Thyroid gland (tissue), 4 donors: ENCODE results near the gene CD79B. TPM values are rescaled to one million over a fixed set of nuclear protein-coding genes. Genes with fewer than 3 reads are reported as not detected.

Experiments used
- DNase-seq, 2 donors: peaks; one replicate each; pipeline ENCODE4 v3.0.0-alpha.2; 2019
- H3K27ac ChIP-seq, 3 donors: fragments of 200-600 bp; sonication (generic); 1 replicate in 2 of 3; 2 replicates in 1 of 3; pipeline ENCODE4 v1.5.1; 2016 to 2019; ENCODE audit warnings: mild to moderate bottlenecking in 1 of 3, moderate library complexity in 1 of 3
- H3K27me3 ChIP-seq: fragments of 200-600 bp; sonication (generic); one replicate; pipeline ENCODE4 v1.5.1; 2019
- H3K36me3 ChIP-seq, 2 donors: fragments of 200-600 bp; sonication (generic); one replicate each; pipeline ENCODE4 v1.5.1; 2016 to 2019
- H3K4me1 ChIP-seq, 2 donors: fragments of 200-600 bp; sonication (generic); one replicate each; pipeline ENCODE4 v1.5.1; 2017 to 2019
- H3K4me3 ChIP-seq, 3 donors: fragments of 200-600 bp; sonication (generic); replicated peaks in 1 of 3; 1 replicate in 2 of 3; 2 replicates in 1 of 3; pipeline ENCODE4 v1.5.1; 2016; ENCODE audit warnings: mild to moderate bottlenecking in 1 of 3
- H3K9me3 ChIP-seq: fragments of 200-600 bp; sonication (generic); one replicate; pipeline ENCODE4 v1.5.1; 2017
- CTCF ChIP-seq, 6 experiments: fragments of 200-600 bp in 3 of 6; fragments of 450-650 bp in 3 of 6; sonication (generic) in 3 of 6; IDR thresholded peaks; one replicate each; pipeline ENCODE4 v1.5.1; 2016 to 2019; ENCODE audit warnings: antibody characterized with exemption in 6 of 6, mild to moderate bottlenecking in 2 of 6, inconsistent platforms in 1 of 6, moderate library complexity in 1 of 6
- POLR2A ChIP-seq, 2 donors: fragments of 450-650 bp; IDR thresholded peaks; one replicate each; pipeline ENCODE4 v1.6.1; 2017; ENCODE audit warnings: antibody characterized with exemption in 2 of 2, mild to moderate bottlenecking in 2 of 2, moderate library complexity in 1 of 2
- WGBS, 2 donors: methylation state at CpG; one replicate each; pipeline ENCODE4 v1.1.5; 2017; 5-methylcytosine and 5-hydroxymethylcytosine counted together
- intact Hi-C: fragments of 100-400 bp; cut with DNase I; formaldehyde crosslinking; loops from one replicate; pipeline ENCODE4 v1.15.1; 2023
- total RNA-seq, 4 donors: library from RNA; depleted of rRNA; stranded (reverse); fragments of >200 nt; gene quantifications; one replicate each; pipeline ENCODE4 v1.2.3, GENCODE V29; 2016

Gene CD79B
- total RNA-seq, 4 donors from 2014 or later = 1.3 to 1.8 TPM; not detected in 2

- intact Hi-C loops = no loop called here
- TF ChIP-seq CTCF (IDR thresholded peaks at IDR 0.05) = no peak
- TF ChIP-seq POLR2A (IDR thresholded peaks at IDR 0.05) = no peak
- H3K4me3 ChIP-seq = no peak overlapping the region
- H3K4me1 ChIP-seq = peaks cover 6 to 25% of the 10 kb centered on the region in 2 donors
- no peaks in the 10 kb centered on the region for H3K9me3 ChIP-seq
- H3K27me3 ChIP-seq = no peaks in the 10 kb centered on the region
- WGBS, 2 donors = 71 to 85% methylated on average over 7 of the region's 7 CpGs
- DNase-seq = no peak
- no peaks in the 10 kb centered on the region for H3K36me3 ChIP-seq
- peak overlapping the region in 2 of 3 donors; percentile 18 for H3K27ac ChIP-seq
Observed at GRCh38 chr17:63960430-63960829, 28.3 kb upstream of the CD79B start.

GRCh38 chr17:63960006-63960405, 27.9 kb upstream of the CD79B start:
- no peak overlapping the region for H3K4me3 ChIP-seq
- intact Hi-C loops = no loop called here
- no peak for DNase-seq
- H3K9me3 ChIP-seq = no peaks in the 10 kb centered on the region
- H3K27ac ChIP-seq = peak overlapping the region in 1 of 3 donors; percentile 18
- WGBS, 2 donors = 83% methylated on average over 7 of the region's 9 CpGs; no CpG with 5 or more reads in 1 of the 2 donors
- no peaks in the 10 kb centered on the region for H3K36me3 ChIP-seq
- H3K27me3 ChIP-seq = no peaks in the 10 kb centered on the region
- peaks cover 6 to 25% of the 10 kb centered on the region in 2 donors for H3K4me1 ChIP-seq
- TF ChIP-seq POLR2A (IDR thresholded peaks at IDR 0.05) (no peak), CTCF (IDR thresholded peaks at IDR 0.05) (no peak)

GRCh38 chr17:63956296-63956920, 24.3 kb upstream of the CD79B start:
- Histone ChIP-seq H3K36me3 (no peaks in the 10 kb centered on the region), H3K27me3 (no peaks in the 10 kb centered on the region), H3K27ac (no peak overlapping the region), H3K4me3 (no peak overlapping the region), H3K4me1 (peaks cover 0 to 5% of the 10 kb centered on the region in 2 donors), H3K9me3 (no peaks in the 10 kb centered on the region)
- no peak for TF ChIP-seq CTCF (IDR thresholded peaks at IDR 0.05)
- no peak for TF ChIP-seq POLR2A (IDR thresholded peaks at IDR 0.05)
- 94 to 98% methylated on average over 5 of the region's 5 CpGs for WGBS, 2 donors
- intact Hi-C loops = no loop called here
- DNase-seq = no peak

- no peak overlapping the region for H3K4me3 ChIP-seq
- no peak for TF ChIP-seq CTCF (IDR thresholded peaks at IDR 0.05)
- TF ChIP-seq POLR2A (IDR thresholded peaks at IDR 0.05) = no peak
- no peak for DNase-seq
- no peaks in the 10 kb centered on the region for H3K36me3 ChIP-seq
- H3K4me1 ChIP-seq = no peaks in the 10 kb centered on the region
- H3K9me3 ChIP-seq = no peaks in the 10 kb centered on the region
- H3K27ac ChIP-seq = no peak overlapping the region
- H3K27me3 ChIP-seq = no peaks in the 10 kb centered on the region
- WGBS, 2 donors = 86 to 94% methylated on average over 3 of the region's 4 CpGs
- intact Hi-C loops = no loop called here
Observed at GRCh38 chr17:63955791-63956190, 23.7 kb upstream of the CD79B start.

GRCh38 chr17:63955232-63955631, 23.1 kb upstream of the CD79B start:
- Histone ChIP-seq H3K4me3 (no peak overlapping the region), H3K9me3 (no peaks in the 10 kb centered on the region), H3K4me1 (no peaks in the 10 kb centered on the region), H3K27ac (no peak overlapping the region), H3K27me3 (no peaks in the 10 kb centered on the region), H3K36me3 (no peaks in the 10 kb centered on the region)
- no peak for TF ChIP-seq POLR2A (IDR thresholded peaks at IDR 0.05)
- no peak for TF ChIP-seq CTCF (IDR thresholded peaks at IDR 0.05)
- intact Hi-C loops = no loop called here
- DNase-seq = no peak
- 77 to 79% methylated on average over 11 of the region's 11 CpGs for WGBS, 2 donors
